NCI-H446 (cell line): ENCODE results near the gene SMOC2.

ENCODE experiments used
- DNase-seq, 2 experiments: peaks; one replicate each; lab custom pipeline; 2025; lab: John Stamatoyannopoulos, UW

The SMOC2 gene

GRCh38 chr6:168709991-168710390 is 269.0 kb downstream of the SMOC2 start:
- no peak for DNase-seq

GRCh38 chr6:168711049-168711640 is 270.2 kb downstream of the SMOC2 start:
- no peak for DNase-seq

- DNase-seq = no peak
Measured at GRCh38 chr6:168711666-168712300, 270.8 kb downstream of the SMOC2 start.

- DNase-seq = no peak
Measured at GRCh38 chr6:168712993-168713392, 272.0 kb downstream of the SMOC2 start.

- DNase-seq = no peak
Measured at GRCh38 chr6:168713839-168714238, 272.9 kb downstream of the SMOC2 start.

GRCh38 chr6:168714547-168715260 is 273.7 kb downstream of the SMOC2 start:
- DNase-seq = no peak

- no peak for DNase-seq
Measured at GRCh38 chr6:168715643-168716481, 274.9 kb downstream of the SMOC2 start.

- no peak for DNase-seq
Measured at GRCh38 chr6:168716581-168716980, 275.6 kb downstream of the SMOC2 start.

GRCh38 chr6:168717491-168717890 is 276.5 kb downstream of the SMOC2 start:
- DNase-seq = no peak
